H1 (cell line): Measurements from ENCODE around the gene IGF2R. TPM values are rescaled to one million over a fixed set of nuclear protein-coding genes. Genes with fewer than 3 reads are reported as not detected.

Experiments
- CTCF ChIA-PET: fragments of 300-600 bp; sonication (Branson Sonifier 250); formaldehyde crosslinking; loops from one replicate; lab custom pipeline; 2021; ENCODE audit not compliant: partially characterized antibody; lab: Charles Lee
- POLR2A ChIA-PET: fragments of 300-600 bp; sonication (Branson Sonifier 250); formaldehyde crosslinking; loops from one replicate; lab custom pipeline; 2021; ENCODE audit warnings: inconsistent platforms; ENCODE audit not compliant: partially characterized antibody; lab: Charles Lee
- DNase-seq, 2 experiments: peaks; one replicate each; pipeline versions ENCODE4 v3.0.0 to v3.0.0-alpha.2; 2010 to 2022; ENCODE audit warnings: low spot score in 2 of 2, low read depth in 1 of 2, mixed read lengths in 1 of 2
- FAIRE-seq: peaks from 2 replicates; lab custom pipeline; 2011; peaks lifted over from hg19 to GRCh38; lab: Jason Lieb, UNC
- H2AFZ ChIP-seq: 2 replicates; pipeline ENCODE4 v1.8.1; 2012; ENCODE audit warnings: low read length, inconsistent platforms
- H2AK5ac ChIP-seq: 2 replicates; pipeline ENCODE4 v1.6.1; 2013; ENCODE audit warnings: low read depth, low read length
- H2BK120ac ChIP-seq: replicated peaks from 2 replicates; pipeline ENCODE3; 2013; ENCODE audit warnings: low read depth, low read length, inconsistent platforms
- H2BK12ac ChIP-seq: 2 replicates; pipeline ENCODE4 v1.6.1; 2013; ENCODE audit warnings: low read depth, low read length
- H2BK15ac ChIP-seq: 2 replicates; pipeline ENCODE4 v1.6.1; 2013; ENCODE audit warnings: low read length
- H2BK20ac ChIP-seq: 2 replicates; pipeline ENCODE4 v1.6.1; 2013; ENCODE audit warnings: low read length
- H2BK5ac ChIP-seq: 2 replicates; pipeline ENCODE4 v1.6.1; 2013; ENCODE audit warnings: low read depth, low read length
- H3K14ac ChIP-seq: 2 replicates; pipeline ENCODE4 v1.6.1; 2013; ENCODE audit warnings: inconsistent platforms; ENCODE audit not compliant: insufficient read length
- H3K18ac ChIP-seq: 2 replicates; pipeline ENCODE4 v1.6.1; 2013; ENCODE audit warnings: low read length; ENCODE audit errors: extremely low read depth
- H3K23ac ChIP-seq: 2 replicates; pipeline ENCODE4 v1.6.1; 2013; ENCODE audit warnings: inconsistent platforms; ENCODE audit not compliant: insufficient read length
- H3K23me2 ChIP-seq: 2 replicates; pipeline ENCODE4 v1.6.1; 2013; ENCODE audit warnings: low read depth, low read length
- H3K27ac ChIP-seq: 2 replicates; pipeline ENCODE4 v1.6.1; 2011; ENCODE audit warnings: low read depth, low read length, inconsistent platforms
- H3K27me3 ChIP-seq, 4 experiments: replicated peaks in 1 of 4; 1 replicate in 1 of 4; 2 replicates in 3 of 4; pipeline versions ENCODE4 v1.6.1 to v1.8.1; 2011 to 2013; ENCODE audit warnings: low read length in 3 of 4, mild to moderate bottlenecking in 3 of 4, inconsistent platforms in 2 of 4, mixed read lengths in 2 of 4, moderate library complexity in 1 of 4; ENCODE audit not compliant: control insufficient read depth in 3 of 4, insufficient read depth in 3 of 4; ENCODE audit errors: extremely low read depth in 1 of 4
- H3K36me3 ChIP-seq, 4 experiments: 2 replicates each; pipeline versions ENCODE4 v1.6.1 to v1.8.1; 2011 to 2013; ENCODE audit warnings: mild to moderate bottlenecking in 4 of 4, low read length in 3 of 4, moderate library complexity in 2 of 4, control low read depth in 1 of 4, inconsistent platforms in 1 of 4; ENCODE audit not compliant: insufficient read depth in 4 of 4, control insufficient read depth in 2 of 4
- H3K4ac ChIP-seq: replicated peaks from 2 replicates; pipeline ENCODE3; 2013; ENCODE audit warnings: low read length, low read depth, mixed read lengths, inconsistent platforms; ENCODE audit not compliant: insufficient read length
- H3K4me1 ChIP-seq, 4 experiments: replicated peaks in 1 of 4; 1 replicate in 1 of 4; 2 replicates in 3 of 4; pipeline versions ENCODE4 v1.6.1 to v1.8.1; 2011 to 2013; ENCODE audit warnings: low read length in 3 of 4, inconsistent platforms in 2 of 4, mixed read lengths in 1 of 4; ENCODE audit not compliant: insufficient read depth in 4 of 4, control insufficient read depth in 3 of 4
- H3K4me2 ChIP-seq, 2 experiments: 2 replicates each; pipeline versions ENCODE4 v1.6.1 to v1.8.1; 2011 to 2013; ENCODE audit warnings: low read depth in 2 of 2, low read length in 2 of 2, control low read depth in 1 of 2, inconsistent platforms in 1 of 2, mild to moderate bottlenecking in 1 of 2; ENCODE audit not compliant: insufficient read depth in 1 of 2
- H3K4me3 ChIP-seq, 4 experiments: fragments of 200-600, 300-600 bp in 1 of 4; sonication (generic), shearing (Covaris generic), sonication (Bioruptor Twin) in 1 of 4; 2 replicates each; pipeline versions ENCODE4 v1.5.1 to v1.8.1; 2011 to 2016; ENCODE audit warnings: low read length in 4 of 4, low read depth in 3 of 4, control low read depth in 2 of 4, inconsistent platforms in 2 of 4, mild to moderate bottlenecking in 2 of 4, mixed read lengths in 1 of 4, moderate library complexity in 1 of 4; ENCODE audit not compliant: insufficient read depth in 2 of 4; ENCODE audit errors: extremely low read depth in 1 of 4
- H3K56ac ChIP-seq: replicated peaks from 2 replicates; pipeline ENCODE3; 2013; ENCODE audit warnings: low read depth, mild to moderate bottlenecking, mixed read lengths, low read length, inconsistent platforms; ENCODE audit not compliant: insufficient read length
- H3K79me1 ChIP-seq: 2 replicates; pipeline ENCODE4 v1.6.1; 2013; ENCODE audit warnings: low read depth, low read length, control low read depth
- H3K79me2 ChIP-seq, 2 experiments: 2 replicates each; pipeline versions ENCODE4 v1.6.1 to v1.8.1; 2012 to 2013; ENCODE audit warnings: low read length in 2 of 2, mild to moderate bottlenecking in 2 of 2, inconsistent platforms in 1 of 2; ENCODE audit not compliant: insufficient read depth in 2 of 2, control insufficient read depth in 1 of 2
- H3K9ac ChIP-seq, 4 experiments: replicated peaks in 1 of 4; 1 replicate in 1 of 4; 2 replicates in 3 of 4; pipeline versions ENCODE4 v1.6.1 to v1.8.1; 2011 to 2013; ENCODE audit warnings: low read depth in 3 of 4, low read length in 3 of 4, control low read depth in 2 of 4, mild to moderate bottlenecking in 2 of 4, moderate library complexity in 2 of 4, inconsistent platforms in 1 of 4; ENCODE audit errors: extremely low read depth in 1 of 4
- H3K9me3 ChIP-seq, 2 experiments: 2 replicates each; pipeline versions ENCODE4 v1.6.1 to v1.8.1; 2012 to 2013; ENCODE audit warnings: mild to moderate bottlenecking in 2 of 2, moderate library complexity in 2 of 2, control low read depth in 1 of 2, inconsistent platforms in 1 of 2, low read depth in 1 of 2, low read length in 1 of 2, mixed read lengths in 1 of 2; ENCODE audit not compliant: insufficient read depth in 2 of 2
- H4K20me1 ChIP-seq, 2 experiments: replicated peaks in 1 of 2; 2 replicates each; pipeline versions ENCODE3 to v1.8.1; 2011 to 2013; ENCODE audit warnings: inconsistent platforms in 2 of 2, low read length in 2 of 2, mild to moderate bottlenecking in 1 of 2; ENCODE audit not compliant: insufficient read depth in 2 of 2, control insufficient read depth in 1 of 2
- H4K5ac ChIP-seq: 2 replicates; pipeline ENCODE4 v1.6.1; 2013; ENCODE audit warnings: low read length, low read depth, mixed read lengths, inconsistent platforms; ENCODE audit not compliant: insufficient read length
- H4K8ac ChIP-seq: 2 replicates; pipeline ENCODE4 v1.8.0; 2013; ENCODE audit warnings: mild to moderate bottlenecking, moderate library complexity, low read length, inconsistent platforms; ENCODE audit not compliant: insufficient read depth; ENCODE audit errors: extremely low read depth
- H4K91ac ChIP-seq: replicated peaks from 2 replicates; pipeline ENCODE3; 2013; ENCODE audit warnings: low read length, mixed read lengths, inconsistent platforms; ENCODE audit not compliant: insufficient read length
- BACH1 ChIP-seq: IDR thresholded peaks from 2 replicates; pipeline ENCODE4 v1.6.1; 2012; ENCODE audit warnings: low read length, improper control_type of control experiment
- BRCA1 ChIP-seq: IDR thresholded peaks from 2 replicates; pipeline ENCODE4 v1.6.1; 2012; ENCODE audit warnings: low read depth, low read length, improper control_type of control experiment
- JUN ChIP-seq: IDR thresholded peaks from 2 replicates; pipeline ENCODE4 v1.6.1; 2011; ENCODE audit warnings: low read depth, mild to moderate bottlenecking, improper control_type of control experiment, low read length
- KDM4A ChIP-seq: IDR thresholded peaks from one replicate; pipeline ENCODE4 v1.7.1; 2012; ENCODE audit warnings: low read depth, mild to moderate bottlenecking, moderate library complexity, low read length, inconsistent platforms; ENCODE audit not compliant: severe bottlenecking
- KDM5A ChIP-seq: fragments of 200-600 bp; IDR thresholded peaks from 2 replicates; pipeline ENCODE4 v1.7.1; 2012; ENCODE audit warnings: mild to moderate bottlenecking, low read length, inconsistent platforms, mixed read lengths
- MAFK ChIP-seq: IDR thresholded peaks from 2 replicates; pipeline ENCODE4 v1.6.1; 2012; ENCODE audit warnings: low read depth, mild to moderate bottlenecking, improper control_type of control experiment, low read length
- PHF8 ChIP-seq: fragments of 200-600 bp; sonication (generic); conservative IDR thresholded peaks from 2 replicates; pipeline ENCODE4 v1.7.1; 2012; ENCODE audit warnings: low read depth, mild to moderate bottlenecking, inconsistent platforms, low read length, moderate library complexity
- RAD21 ChIP-seq, 2 experiments: IDR thresholded peaks in 1 of 2; conservative IDR thresholded peaks in 1 of 2; 2 replicates each; pipeline ENCODE4 v1.6.1; 2011; ENCODE audit warnings: low read depth in 2 of 2, low read length in 2 of 2, improper control_type of control experiment in 1 of 2, inconsistent platforms in 1 of 2, mild to moderate bottlenecking in 1 of 2, moderate library complexity in 1 of 2
- RBBP5 ChIP-seq: IDR thresholded peaks from 2 replicates; pipeline ENCODE4 v1.7.1; 2012; ENCODE audit warnings: low read depth, mild to moderate bottlenecking, inconsistent platforms, low read length, moderate library complexity, borderline replicate concordance
- SIRT6 ChIP-seq: IDR thresholded peaks from one replicate; pipeline ENCODE4 v1.7.1; 2012; ENCODE audit warnings: low read length, inconsistent platforms
- SP2 ChIP-seq: IDR thresholded peaks from 2 replicates; pipeline ENCODE4 v1.6.1; 2012; ENCODE audit warnings: mild to moderate bottlenecking, low read length, inconsistent platforms
- SP4 ChIP-seq: IDR thresholded peaks from 2 replicates; pipeline ENCODE4 v1.6.1; 2012; ENCODE audit warnings: low read length, inconsistent platforms
- SRF ChIP-seq: IDR thresholded peaks from 2 replicates; pipeline ENCODE4 v1.6.1; 2011; ENCODE audit warnings: mild to moderate bottlenecking, low read depth, low read length, moderate library complexity
- SUZ12 ChIP-seq: fragments of 200-600 bp; sonication (generic); IDR thresholded peaks from 2 replicates; pipeline ENCODE4 v1.6.1; 2012; ENCODE audit warnings: mild to moderate bottlenecking, inconsistent platforms, low read length, moderate library complexity, mixed read lengths
- TEAD4 ChIP-seq: IDR thresholded peaks from 2 replicates; pipeline ENCODE4 v1.6.1; 2012; ENCODE audit warnings: low read depth, low read length, inconsistent platforms, mixed read lengths
- YY1 ChIP-seq: IDR thresholded peaks from 2 replicates; pipeline ENCODE4 v1.6.1; 2011; ENCODE audit warnings: low read depth, mild to moderate bottlenecking, low read length
- WGBS, 2 experiments: shearing (Covaris generic) in 1 of 2; methylation state at CpG; one replicate each; pipeline versions ENCODE4 v1.1.6 to v1.1.7; 2013 to 2015; ENCODE audit warnings: low lambda C conversion rate in 2 of 2, mixed read lengths in 2 of 2, inconsistent platforms in 1 of 2, low coverage in 1 of 2, missing lambda C conversion rate in 1 of 2; ENCODE audit not compliant: insufficient replicate concordance in 2 of 2, insufficient coverage in 1 of 2, insufficient read length in 1 of 2; ENCODE audit errors: extremely low coverage in 1 of 2, missing lambda C conversion rate in 1 of 2; 5-methylcytosine and 5-hydroxymethylcytosine counted together
- polyA plus RNA-seq, 7 experiments: library from polyadenylated mRNA; depleted of rRNA in 3 of 7; stranded (reverse) in 5 of 7; unstranded in 2 of 7; fragments of >200 nt in 5 of 7; fragments of 200-250 nt in 2 of 7; gene quantifications; 1 replicate in 5 of 7; 2 replicates in 1 of 7; 4 replicates in 1 of 7; pipeline versions ENCODE4 v1.2.1 to v1.2.3, GENCODE V29; 2011 to 2013; ENCODE audit warnings: missing spikeins in 2 of 7, mixed read lengths in 2 of 7
- total RNA-seq: library from RNA; stranded (reverse); fragmentation: NEBNext Ultra II Directional; extraction: Animal tissue kit (Norgen Biotek cat#: 25700); gene quantifications from 2 replicates; pipeline ENCODE4 v1.2.1, GENCODE V29; 2021

IGF2R gene
- total and polyA plus RNA-seq, 2 of the 8 experiments (the other 6 are each of a cell fraction or from before 2014, with no cell fraction given), result 20.6 to 74.1 TPM

DNA sequence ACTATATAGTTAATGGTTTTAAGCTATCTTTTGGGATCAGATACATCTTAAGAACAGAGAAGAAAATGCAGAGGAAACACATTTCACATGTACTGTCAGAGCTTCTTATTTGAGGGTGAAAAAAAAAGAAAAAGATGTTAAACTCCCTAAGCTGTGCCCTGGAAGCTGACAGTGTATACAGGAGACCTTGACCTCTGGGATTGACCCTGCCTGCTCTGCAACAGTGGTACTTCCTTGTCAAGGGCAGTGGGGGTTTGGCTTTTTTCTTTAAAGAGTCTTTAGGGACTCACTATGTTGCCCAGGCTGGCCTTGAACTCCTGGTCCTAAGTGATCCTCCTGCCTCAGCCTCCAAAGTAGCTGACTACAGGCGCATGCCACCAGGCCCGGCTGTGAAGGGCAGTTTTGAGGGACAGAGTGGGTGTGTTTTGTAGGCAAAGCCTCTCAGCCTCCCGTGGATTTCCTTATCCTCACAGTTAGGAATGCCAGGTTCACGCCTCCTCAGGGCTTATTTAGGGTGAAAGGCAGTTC, 92.1 kb downstream of the IGF2R start:
- Histone ChIP-seq H4K5ac (no peak overlapping the region), H2BK20ac (no peak overlapping the region), H2AK5ac (no peak overlapping the region), H4K20me1 (peaks cover 3 to 6% of the 10 kb centered on the region in 2 experiments), H3K9me3 (no peaks in the 10 kb centered on the region), H3K9ac (no peak overlapping the region), H2AFZ (no peak overlapping the region), H3K36me3 (peaks cover 30 to 78% (median 63%) of the 10 kb centered on the region in 4 experiments), H3K4me3 (no peak overlapping the region), H3K4me2 (no peak overlapping the region), H3K4ac (no peak overlapping the region), H3K23ac (no peak overlapping the region), H2BK5ac (no peak overlapping the region), H3K27ac (no peak overlapping the region), H3K56ac (no peak overlapping the region), H3K4me1 (no peaks in the 10 kb centered on the region), H2BK120ac (no peak overlapping the region), H4K8ac (no peak overlapping the region), H4K91ac (no peak overlapping the region), H3K14ac (no peak overlapping the region), H3K18ac (no peak overlapping the region), H2BK15ac (no peak overlapping the region), H3K23me2 (no peaks in the 10 kb centered on the region), H3K27me3 (no peaks in the 10 kb centered on the region), H2BK12ac (no peak overlapping the region), H3K79me2 (no peaks in the 10 kb centered on the region), H3K79me1 (no peaks in the 10 kb centered on the region)
- ChIA-PET CTCF (no interaction called here), POLR2A (no interaction called here)
- DNase-seq (no peak), FAIRE-seq (no peak)
- WGBS, 2 experiments, result 100% methylated on average over 4 of the region's 4 CpGs; no CpG with 5 or more reads in 1 of the 2 experiments
- no peak for TF ChIP-seq JUN
- no peak for TF ChIP-seq BACH1
- no peak for TF ChIP-seq SRF
- no peak for TF ChIP-seq RAD21 (IDR thresholded peaks at IDR 0.05 in 1 of 2, conservative IDR thresholded peaks at IDR 0.05 in 1 of 2; ENCODE audit: low read depth in 2 of 2, low read length in 2 of 2)
- TF ChIP-seq TEAD4, result no peak
- no peak for TF ChIP-seq PHF8
- no peak for TF ChIP-seq KDM5A
- no peak for TF ChIP-seq SUZ12
- TF ChIP-seq SP2, result no peak
- TF ChIP-seq SP4, result no peak
- no peak for TF ChIP-seq KDM4A
- TF ChIP-seq YY1, result no peak
- TF ChIP-seq RBBP5, result no peak
- no peak for TF ChIP-seq BRCA1
- TF ChIP-seq MAFK, result no peak
- no peak for TF ChIP-seq SIRT6
